ENCODE measurements around the gene TBC1D7. TPM values are rescaled to one million over a fixed set of nuclear protein-coding genes. Genes with fewer than 3 reads are reported as not detected.

Gene TBC1D7
- total RNA-seq, 1 donor from 2014 or later, result 28.7 TPM

- DNase-seq (ENCODE audit: extremely low spot score, unreplicated experiment), result no peak
- H3K9me3 Mint-ChIP-seq, result no peaks in the 10 kb centered on the region
- H3K4me1 Mint-ChIP-seq (ENCODE audit: unreplicated experiment), result peaks cover 4% of the 10 kb centered on the region
- no peak for TF ChIP-seq CTCF (conservative IDR thresholded peaks at IDR 0.05)
- peaks cover 43% of the 10 kb centered on the region for H3K36me3 Mint-ChIP-seq
- no peak overlapping the region for H3K4me3 Mint-ChIP-seq
- no peak overlapping the region for H3K27ac Mint-ChIP-seq
- H3K27me3 Mint-ChIP-seq, result no peaks in the 10 kb centered on the region
These were observed 31.8 kb downstream of the TBC1D7 start for GRCh38 chr6:13296536-13296997.

- Mint-ChIP-seq H3K36me3 (peaks cover 41% of the 10 kb centered on the region), H3K9me3 (peaks cover under 1% of the 10 kb centered on the region), H3K4me1 (ENCODE audit: unreplicated experiment) (peaks cover 4% of the 10 kb centered on the region), H3K27me3 (no peaks in the 10 kb centered on the region), H3K4me3 (no peak overlapping the region), H3K27ac (no peak overlapping the region)
- no peak for TF ChIP-seq CTCF (conservative IDR thresholded peaks at IDR 0.05)
- DNase-seq (ENCODE audit: extremely low spot score, unreplicated experiment), result no peak
These were observed 32.8 kb downstream of the TBC1D7 start for GRCh38 chr6:13295576-13295975.

- no peaks in the 10 kb centered on the region for H3K27me3 Mint-ChIP-seq
- no peak overlapping the region for H3K4me3 Mint-ChIP-seq
- DNase-seq (ENCODE audit: extremely low spot score, unreplicated experiment), result no peak
- H3K27ac Mint-ChIP-seq, result no peak overlapping the region
- peaks cover 8% of the 10 kb centered on the region for H3K9me3 Mint-ChIP-seq
- H3K4me1 Mint-ChIP-seq (ENCODE audit: unreplicated experiment), result peaks cover 13% of the 10 kb centered on the region
- no peak for TF ChIP-seq CTCF (conservative IDR thresholded peaks at IDR 0.05)
- peaks cover 47% of the 10 kb centered on the region for H3K36me3 Mint-ChIP-seq
These were observed 33.8 kb downstream of the TBC1D7 start for GRCh38 chr6:13294499-13295069.

GRCh38 chr6:13292774-13293173 is 35.6 kb downstream of the TBC1D7 start:
- DNase-seq (ENCODE audit: extremely low spot score, unreplicated experiment), result no peak
- Mint-ChIP-seq H3K9me3 (peaks cover 8% of the 10 kb centered on the region), H3K27ac (peak overlapping the region; percentile 32), H3K4me1 (ENCODE audit: unreplicated experiment) (peaks cover 15% of the 10 kb centered on the region), H3K4me3 (no peak overlapping the region), H3K27me3 (no peaks in the 10 kb centered on the region), H3K36me3 (peaks cover 47% of the 10 kb centered on the region)
- no peak for TF ChIP-seq CTCF (conservative IDR thresholded peaks at IDR 0.05)

GRCh38 chr6:13290335-13290734 is 38.0 kb downstream of the TBC1D7 start:
- no peak for DNase-seq (ENCODE audit: extremely low spot score, unreplicated experiment)
- peaks cover 59% of the 10 kb centered on the region for H3K36me3 Mint-ChIP-seq
- peak overlapping the region; percentile 80 for H3K27ac Mint-ChIP-seq
- H3K27me3 Mint-ChIP-seq, result no peaks in the 10 kb centered on the region
- peak overlapping the region; percentile 73 for H3K4me3 Mint-ChIP-seq
- no peak for TF ChIP-seq CTCF (conservative IDR thresholded peaks at IDR 0.05)
- peaks cover 11% of the 10 kb centered on the region for H3K4me1 Mint-ChIP-seq (ENCODE audit: unreplicated experiment)
- H3K9me3 Mint-ChIP-seq, result peaks cover 8% of the 10 kb centered on the region

Measured in type B pancreatic cell (in vitro differentiated cells).